Peyer's patch (tissue), 4 donors: ENCODE data around the gene PPP6R3.

ENCODE experiments used
- POLR2A ChIP-seq, 2 donors: fragments of 450-650 bp; IDR thresholded peaks; one replicate each; pipeline ENCODE4 v1.5.1; 2017; ENCODE audit warnings: antibody characterized with exemption in 2 of 2, mild to moderate bottlenecking in 2 of 2, moderate library complexity in 2 of 2
- TF ChIP-seq, protein P1 (sequence below), 6 experiments: fragments of 450-650 bp in 4 of 6; fragments of 200-600 bp in 2 of 6; sonication (generic) in 1 of 6; IDR thresholded peaks; one replicate each; pipeline ENCODE4 v1.5.1; 2017 to 2019; ENCODE audit warnings: antibody characterized with exemption in 6 of 6, mild to moderate bottlenecking in 3 of 6, moderate library complexity in 1 of 6

- TF ChIP-seq, protein P1, sequence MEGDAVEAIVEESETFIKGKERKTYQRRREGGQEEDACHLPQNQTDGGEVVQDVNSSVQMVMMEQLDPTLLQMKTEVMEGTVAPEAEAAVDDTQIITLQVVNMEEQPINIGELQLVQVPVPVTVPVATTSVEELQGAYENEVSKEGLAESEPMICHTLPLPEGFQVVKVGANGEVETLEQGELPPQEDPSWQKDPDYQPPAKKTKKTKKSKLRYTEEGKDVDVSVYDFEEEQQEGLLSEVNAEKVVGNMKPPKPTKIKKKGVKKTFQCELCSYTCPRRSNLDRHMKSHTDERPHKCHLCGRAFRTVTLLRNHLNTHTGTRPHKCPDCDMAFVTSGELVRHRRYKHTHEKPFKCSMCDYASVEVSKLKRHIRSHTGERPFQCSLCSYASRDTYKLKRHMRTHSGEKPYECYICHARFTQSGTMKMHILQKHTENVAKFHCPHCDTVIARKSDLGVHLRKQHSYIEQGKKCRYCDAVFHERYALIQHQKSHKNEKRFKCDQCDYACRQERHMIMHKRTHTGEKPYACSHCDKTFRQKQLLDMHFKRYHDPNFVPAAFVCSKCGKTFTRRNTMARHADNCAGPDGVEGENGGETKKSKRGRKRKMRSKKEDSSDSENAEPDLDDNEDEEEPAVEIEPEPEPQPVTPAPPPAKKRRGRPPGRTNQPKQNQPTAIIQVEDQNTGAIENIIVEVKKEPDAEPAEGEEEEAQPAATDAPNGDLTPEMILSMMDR (IDR thresholded peaks at IDR 0.05) = no peak
- no peak for TF ChIP-seq POLR2A (IDR thresholded peaks at IDR 0.05)
Measured at GRCh38 chr11:68454767-68455166, 5.8 kb upstream of the PPP6R3 start.
